NT2/D1 (cell line): ENCODE data around the gene MASP1.

Experiments
- YY1 ChIP-seq: IDR thresholded peaks from 2 replicates; pipeline ENCODE4 v1.6.1; 2011; ENCODE audit not compliant: insufficient read length, insufficient read depth
- ZNF274 ChIP-seq: IDR thresholded peaks from 2 replicates; pipeline ENCODE4 v1.6.1; 2011; ENCODE audit warnings: mild to moderate bottlenecking, low read depth, low read length

GRCh38 chr3:187186801-187187421 is 104.6 kb downstream of the MASP1 start:
- TF ChIP-seq YY1 (no peak), ZNF274 (no peak)
